Ammon's horn (tissue), 1 donor: ENCODE data around the gene XRCC3.
A peak's percentile ranks its signal among the peaks of the same experiment; 100 is the strongest.

ENCODE experiments used
- DNase-seq: peaks from one replicate; pipeline ENCODE4 v3.0.0-alpha.2; 2016; ENCODE audit warnings: low spot score

The XRCC3 gene

DNA sequence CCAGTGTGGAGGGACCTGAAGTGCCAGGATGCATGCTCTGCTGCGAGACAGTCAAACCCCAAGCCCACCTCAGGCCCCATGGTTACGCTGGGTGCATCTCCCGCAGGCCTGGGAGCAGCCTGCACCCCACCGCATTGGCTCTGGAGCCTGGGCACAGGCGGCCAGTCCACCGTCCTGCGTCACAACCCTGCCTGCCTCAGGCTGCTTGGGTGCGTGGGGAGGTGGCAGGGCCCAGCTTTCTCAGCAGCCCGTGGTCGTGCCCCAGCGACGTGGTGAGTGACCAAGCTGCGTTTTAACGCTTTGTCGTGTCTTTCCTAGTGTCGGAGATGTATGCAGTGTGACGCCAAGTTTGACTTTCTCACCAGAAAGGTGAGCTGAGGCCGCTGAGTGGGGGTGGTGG lies 11.2 kb upstream of the XRCC3 start:
- no peak for DNase-seq

- no peak for DNase-seq
Measured at GRCh38 chr14:103725739-103726395, 10.6 kb upstream of the XRCC3 start.

DNA sequence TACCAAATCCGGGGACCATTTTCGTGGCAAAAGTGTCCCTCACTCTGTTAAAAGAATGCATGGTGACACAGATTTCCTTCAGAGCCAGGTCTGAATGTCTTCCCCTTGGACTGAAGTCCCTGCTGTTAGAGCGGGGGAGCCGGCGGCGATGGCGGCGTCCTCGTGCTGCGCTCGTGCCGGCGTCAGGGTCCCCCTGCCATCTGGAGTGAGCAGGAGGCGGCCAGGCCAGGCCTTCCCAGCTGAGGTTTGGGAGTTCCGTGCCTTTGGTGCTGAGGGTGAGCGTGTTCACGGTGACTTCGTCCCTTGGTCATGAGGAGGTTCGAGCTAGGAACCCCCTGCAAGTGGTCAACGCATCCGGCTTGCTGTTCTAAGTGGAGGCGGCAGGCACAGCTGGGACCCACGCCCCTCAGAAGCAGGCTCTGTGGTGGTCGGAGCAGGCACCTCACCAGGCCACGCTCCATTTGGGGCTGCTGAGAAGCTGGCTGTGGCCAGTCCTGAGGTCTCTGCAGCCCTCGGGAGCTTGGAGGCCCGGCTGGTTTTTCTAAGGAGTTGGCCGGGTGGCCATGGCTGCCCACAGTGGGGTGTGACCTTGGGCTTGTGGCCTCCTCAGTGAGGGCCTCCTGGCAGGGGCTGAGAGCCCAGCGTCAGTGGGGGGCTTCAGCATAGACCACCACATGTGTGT lies 9.9 kb upstream of the XRCC3 start:
- no peak for DNase-seq

- peak; percentile 76 for DNase-seq
Measured at GRCh38 chr14:103724116-103724515, 8.9 kb upstream of the XRCC3 start.

DNA sequence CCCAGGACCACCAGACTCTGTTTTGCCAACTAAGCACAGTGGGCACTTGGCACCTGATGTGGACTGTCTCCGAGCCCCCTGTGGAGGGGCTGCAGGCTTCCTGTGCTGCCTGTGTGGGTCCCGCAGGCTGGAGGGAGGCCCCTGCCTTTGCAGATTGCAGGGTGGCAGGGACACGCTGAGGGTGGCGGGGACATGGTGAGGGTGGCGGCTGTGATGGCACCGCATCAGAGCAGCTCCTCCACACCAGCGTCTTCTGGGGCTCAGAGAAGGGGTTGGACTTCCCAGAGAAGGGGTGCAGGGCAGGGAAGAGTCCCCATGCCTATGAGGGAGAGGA lies 8.5 kb upstream of the XRCC3 start:
- DNase-seq = no peak

DNA sequence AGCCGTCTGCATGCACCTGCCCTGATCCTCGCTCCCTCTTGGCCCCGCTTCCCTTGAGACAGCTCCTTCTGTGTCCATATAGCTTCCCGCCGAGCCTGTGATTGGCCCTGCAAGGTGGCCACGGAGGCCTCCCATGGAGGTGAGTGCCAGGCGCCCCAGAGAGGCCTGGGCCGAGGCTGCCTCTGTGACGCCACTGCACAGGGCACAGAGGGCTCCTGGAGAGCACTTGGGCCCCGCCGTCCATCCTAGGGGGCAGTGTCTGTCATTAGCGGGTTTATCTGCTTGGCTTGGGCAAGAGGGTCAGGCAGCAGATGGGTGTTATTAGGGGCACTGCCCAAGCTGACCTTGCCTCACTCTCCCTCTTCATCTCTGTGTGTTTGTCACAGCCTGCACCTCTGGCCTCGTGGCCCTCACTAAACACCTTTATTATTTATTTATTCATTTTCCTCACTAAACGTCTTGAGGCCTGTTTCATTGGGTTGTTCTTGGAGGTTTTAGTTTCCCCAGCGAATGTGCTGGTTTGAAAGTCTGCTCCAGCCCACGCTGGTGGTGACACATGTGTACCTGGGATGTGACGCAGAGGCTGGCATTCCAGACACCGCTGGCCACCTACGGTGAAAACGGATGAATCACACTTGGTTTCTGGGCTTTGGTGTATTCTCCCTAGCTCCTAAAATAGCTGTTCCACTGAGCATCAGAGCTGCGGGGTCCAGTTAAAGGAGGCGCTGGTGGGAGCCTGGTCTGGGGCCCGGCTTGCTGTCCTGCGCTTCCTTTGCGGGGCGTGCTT lies 6.3 kb upstream of the XRCC3 start:
- no peak for DNase-seq

DNA sequence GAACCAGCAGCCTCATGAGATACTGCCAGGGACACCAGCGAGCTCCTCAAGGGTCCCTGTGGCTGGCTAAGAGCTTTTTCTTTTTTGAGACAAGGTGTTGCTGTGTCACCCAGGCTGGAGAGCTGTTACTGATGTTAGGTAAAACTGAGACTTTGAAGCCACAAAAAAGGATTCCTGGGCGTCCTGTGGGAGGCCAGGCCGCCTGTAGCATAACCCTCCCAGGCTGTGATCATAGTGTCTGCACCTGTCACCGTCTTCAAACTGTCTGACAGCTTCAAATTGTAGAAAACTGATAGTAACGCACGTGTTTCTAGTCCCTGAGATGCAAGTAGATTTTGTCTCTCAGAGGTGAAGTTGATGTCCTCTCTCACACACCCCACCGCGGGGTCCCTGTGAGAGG lies 4.5 kb upstream of the XRCC3 start:
- no peak for DNase-seq

- DNase-seq = no peak
Measured at GRCh38 chr14:103718572-103718971, 3.3 kb upstream of the XRCC3 start.

- DNase-seq = no peak
Measured at GRCh38 chr14:103716899-103717411, 1.7 kb upstream of the XRCC3 start.

DNA sequence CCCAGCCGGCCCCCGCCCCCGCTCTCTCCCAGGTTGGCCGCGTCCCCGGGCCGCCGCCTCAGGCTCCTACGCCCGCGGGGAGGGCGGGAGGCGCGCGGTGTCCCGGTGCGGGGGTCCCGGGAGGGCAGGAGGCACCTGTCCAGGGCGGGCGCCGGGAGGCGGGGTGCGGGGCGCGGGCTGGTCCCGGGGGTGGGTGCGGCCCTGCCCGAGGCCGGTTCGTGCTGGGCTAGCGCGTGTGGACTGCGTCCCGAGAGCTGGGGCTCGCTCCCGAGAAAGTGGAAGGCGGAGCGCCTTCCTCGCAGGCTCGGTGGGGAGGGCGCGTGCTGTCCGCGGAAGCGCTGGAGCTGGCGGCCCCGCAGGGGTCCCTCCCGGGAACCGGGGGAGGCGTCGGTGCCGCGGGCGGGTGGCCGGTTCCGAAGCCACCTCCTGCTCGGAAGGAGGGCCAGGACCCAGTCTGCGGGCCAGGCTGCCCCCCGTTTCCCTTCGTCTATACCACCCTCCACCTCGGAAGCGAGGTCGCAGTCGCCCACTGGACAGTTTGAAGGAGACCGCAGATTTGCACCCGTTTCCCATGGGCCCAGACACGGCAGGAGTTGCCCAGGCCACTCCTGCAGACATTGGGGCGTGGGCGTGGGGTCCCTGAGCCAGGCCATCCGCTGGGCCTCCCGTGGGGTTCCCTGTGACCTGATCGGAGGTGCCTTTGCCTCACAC lies 995 bp upstream of the XRCC3 start:
- no peak for DNase-seq

DNA sequence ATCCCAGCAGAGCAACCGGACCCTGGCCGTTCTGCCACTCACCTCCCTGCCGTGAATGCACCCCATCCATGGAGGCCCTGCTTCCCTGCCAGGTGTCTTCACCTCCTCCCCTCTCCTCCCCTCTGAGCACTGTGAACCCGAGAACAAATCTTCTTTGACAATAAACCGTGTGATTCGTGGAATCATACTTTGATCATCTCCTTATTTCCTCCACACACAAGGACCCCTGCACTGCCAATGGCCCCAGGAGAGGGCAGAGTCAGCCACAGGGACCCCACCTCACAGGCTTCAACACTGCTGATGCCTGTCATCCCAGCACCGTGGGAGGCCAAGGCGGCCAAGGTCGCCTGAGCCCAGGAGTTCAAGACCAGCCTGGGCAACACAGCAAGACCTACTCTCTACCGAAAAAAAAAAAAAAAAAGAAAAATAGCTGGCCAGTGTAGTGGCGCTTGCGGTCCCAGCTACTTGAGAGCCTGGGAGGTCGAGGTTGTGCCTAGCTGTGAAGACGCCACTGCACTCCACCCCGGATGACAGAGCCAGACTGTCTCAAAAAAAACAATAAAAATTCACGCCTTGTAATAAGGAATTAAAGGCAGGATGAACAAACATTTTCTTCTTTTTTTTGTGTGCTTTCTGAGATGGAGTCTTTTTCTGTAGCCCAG lies 1.1 kb downstream of the XRCC3 start:
- no peak for DNase-seq

DNA sequence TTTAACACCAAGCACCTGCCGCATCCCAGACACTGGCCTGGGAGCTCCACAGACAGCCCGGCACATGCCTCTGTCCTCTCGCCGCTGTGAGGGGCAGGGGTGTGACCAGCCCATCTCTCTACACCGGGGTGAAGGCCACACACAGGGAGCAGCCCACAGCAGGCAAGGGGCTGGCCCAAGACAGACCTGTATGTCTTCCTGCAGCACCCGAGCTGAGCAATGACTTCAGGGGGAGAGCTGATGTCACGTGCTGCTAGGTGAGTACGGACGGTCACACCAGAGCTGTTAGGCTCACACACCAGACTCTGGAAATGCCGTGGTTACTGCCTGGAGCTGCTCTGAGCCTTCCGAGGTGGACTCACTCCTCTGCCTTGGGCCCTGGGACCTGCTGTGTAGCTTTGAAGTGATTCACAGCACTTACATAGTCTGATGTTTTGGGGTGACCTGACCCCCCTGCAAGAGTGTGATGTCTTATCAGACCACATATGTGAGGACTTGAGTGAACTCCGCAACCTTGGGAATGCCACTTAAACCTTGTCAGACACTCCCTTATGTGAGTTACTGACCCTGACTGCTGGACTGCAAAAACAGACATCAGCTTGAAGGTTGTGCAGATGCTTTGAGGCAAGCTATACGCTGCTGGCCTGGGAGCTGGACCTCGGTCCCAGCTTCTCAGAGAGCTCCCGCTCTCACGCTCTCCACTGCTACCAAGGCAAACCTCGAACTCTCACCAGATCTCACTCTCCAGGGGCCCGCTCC lies 1.8 kb downstream of the XRCC3 start:
- no peak for DNase-seq

DNA sequence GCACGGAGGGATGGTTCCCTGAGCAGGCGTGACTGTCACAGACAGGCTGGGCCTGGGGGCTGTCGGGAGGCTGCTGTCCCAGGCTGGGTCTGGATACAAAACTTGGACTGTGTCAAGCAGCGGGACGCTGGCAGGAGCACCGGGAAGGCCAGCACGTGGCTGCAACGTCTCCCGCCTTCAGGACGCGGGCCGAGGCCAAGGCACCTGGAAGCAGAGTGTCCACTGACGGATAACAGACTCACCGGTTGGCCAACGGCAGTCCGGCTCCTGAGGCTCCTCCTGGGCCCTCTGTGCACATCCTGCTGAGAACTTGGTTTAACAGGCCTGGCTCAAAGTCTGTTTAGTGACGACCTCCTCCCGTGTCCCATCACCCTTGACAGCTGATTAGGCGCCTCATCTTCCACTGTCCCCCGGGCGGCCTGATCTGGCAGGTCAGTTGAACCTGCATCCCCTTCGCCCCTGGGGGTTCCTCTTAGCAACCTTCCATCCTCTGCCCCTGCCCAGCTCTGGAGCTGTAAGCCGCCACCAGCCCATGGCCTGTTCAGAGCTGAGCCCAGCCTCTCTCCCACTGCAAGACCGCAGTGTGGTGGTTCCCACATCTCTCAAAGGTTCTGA lies 2.5 kb downstream of the XRCC3 start:
- DNase-seq = no peak

DNA sequence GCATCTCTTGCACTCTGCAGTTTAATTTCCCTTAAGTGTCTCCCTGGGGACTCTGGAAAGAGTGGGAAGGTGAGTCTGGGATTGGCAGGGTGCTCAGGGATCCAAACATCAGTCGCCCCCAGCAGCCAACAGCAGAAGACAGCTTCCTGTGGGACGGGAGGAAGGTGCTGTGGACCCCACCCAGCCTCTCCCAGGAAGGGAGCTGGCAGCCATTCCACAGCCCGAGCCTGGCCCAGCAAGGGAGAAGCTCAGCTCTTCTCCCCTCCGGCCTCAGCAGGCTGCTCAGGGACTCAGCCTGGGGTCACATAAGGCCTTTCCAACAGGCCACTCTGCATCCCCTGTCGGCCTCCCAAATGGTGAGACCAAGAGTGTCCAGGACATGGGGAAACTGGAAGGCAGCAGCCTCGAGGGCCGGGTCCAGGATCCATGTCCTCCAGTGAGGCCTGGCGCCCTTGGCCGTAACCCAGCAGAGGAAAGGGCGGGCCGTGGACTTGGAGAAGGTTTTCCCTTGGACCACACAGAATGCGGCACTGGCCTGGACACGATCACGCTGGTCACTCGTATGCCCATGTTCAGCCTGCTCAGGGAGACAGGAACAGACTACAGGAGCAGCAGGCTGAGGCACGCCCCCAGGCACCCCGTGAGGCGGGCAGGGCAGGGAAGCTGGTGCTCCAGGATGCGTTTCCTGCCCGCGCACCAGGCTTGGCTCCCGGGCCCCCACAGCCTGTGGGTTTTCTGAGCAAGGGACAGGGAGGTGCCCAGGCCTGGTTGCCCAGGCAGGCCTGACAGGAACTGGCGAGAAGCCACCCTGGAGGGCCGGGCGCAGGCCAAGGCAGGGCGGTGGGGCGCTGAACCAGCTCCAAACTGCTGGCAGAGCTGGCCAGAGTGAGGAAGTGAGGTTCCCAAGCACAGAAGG lies 3.5 kb downstream of the XRCC3 start:
- DNase-seq = no peak

DNA sequence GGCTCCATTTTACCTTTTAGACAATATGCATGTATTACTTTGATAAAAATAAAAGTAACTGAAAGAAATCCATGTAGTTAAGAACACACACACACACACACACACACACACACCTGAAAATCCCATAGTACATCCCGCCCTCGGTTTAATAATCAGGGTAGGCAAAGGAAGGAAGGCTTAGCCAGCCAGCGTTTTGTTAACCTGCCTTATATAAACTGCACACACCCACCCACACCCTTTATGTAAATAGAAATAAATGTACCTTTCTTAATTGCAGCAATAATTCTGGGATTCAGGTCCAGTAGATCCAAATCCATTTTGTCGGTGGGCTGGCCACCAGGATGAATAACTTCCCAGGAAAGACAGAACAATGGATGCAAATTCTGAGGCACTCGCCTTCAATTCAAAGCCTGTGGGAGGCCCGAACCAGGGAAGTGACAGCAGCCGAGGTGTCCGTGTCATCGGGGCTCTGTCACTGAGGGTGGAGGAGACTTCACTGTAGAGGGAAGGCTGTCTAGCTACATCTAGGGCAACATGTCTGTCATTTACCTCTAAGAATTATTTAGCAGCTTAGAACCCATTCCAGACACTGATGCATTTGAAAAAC lies 4.4 kb downstream of the XRCC3 start:
- no peak for DNase-seq

DNA sequence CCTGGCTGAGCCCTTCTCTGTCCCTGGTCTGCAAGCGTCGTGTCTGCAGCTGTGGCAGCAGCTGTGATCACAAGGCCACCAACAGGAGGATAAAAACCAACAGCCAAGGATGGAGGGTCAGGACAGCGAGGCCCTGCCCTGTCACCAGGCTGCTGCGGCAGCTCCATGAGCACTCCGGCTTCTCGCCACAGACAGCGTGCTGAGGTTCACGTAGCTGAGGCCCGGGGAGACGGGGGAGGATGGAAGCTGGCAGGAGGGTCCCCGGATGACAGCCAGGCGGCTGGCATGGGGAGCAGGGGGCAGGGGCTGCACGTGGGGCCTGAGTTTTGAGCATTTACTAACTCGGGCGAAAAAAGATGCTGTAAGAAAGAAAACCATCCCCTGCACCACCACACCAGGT lies 5.4 kb downstream of the XRCC3 start:
- DNase-seq = no peak

DNA sequence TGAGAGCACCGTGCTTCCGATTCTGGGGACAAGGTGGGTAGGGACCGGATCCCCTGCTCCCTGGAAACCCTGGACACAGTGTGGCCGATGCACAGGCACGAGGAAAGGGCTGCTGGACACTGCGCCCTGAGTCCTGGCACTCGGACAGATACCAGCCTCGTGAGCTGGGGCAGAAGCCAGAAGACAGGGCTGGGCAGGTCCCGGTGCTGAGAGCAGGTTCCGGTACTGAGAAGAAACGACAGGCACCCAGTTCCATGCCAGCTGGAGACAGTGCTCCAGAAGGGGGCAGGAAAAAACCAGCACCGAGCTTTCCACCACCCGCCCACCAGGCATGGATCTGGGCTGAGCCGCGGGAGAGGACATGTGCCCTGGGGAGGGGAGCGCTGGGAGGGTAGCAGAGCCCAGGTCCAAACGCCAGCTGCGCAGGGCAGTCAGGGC lies 6.5 kb downstream of the XRCC3 start:
- DNase-seq = peak; percentile 60

DNA sequence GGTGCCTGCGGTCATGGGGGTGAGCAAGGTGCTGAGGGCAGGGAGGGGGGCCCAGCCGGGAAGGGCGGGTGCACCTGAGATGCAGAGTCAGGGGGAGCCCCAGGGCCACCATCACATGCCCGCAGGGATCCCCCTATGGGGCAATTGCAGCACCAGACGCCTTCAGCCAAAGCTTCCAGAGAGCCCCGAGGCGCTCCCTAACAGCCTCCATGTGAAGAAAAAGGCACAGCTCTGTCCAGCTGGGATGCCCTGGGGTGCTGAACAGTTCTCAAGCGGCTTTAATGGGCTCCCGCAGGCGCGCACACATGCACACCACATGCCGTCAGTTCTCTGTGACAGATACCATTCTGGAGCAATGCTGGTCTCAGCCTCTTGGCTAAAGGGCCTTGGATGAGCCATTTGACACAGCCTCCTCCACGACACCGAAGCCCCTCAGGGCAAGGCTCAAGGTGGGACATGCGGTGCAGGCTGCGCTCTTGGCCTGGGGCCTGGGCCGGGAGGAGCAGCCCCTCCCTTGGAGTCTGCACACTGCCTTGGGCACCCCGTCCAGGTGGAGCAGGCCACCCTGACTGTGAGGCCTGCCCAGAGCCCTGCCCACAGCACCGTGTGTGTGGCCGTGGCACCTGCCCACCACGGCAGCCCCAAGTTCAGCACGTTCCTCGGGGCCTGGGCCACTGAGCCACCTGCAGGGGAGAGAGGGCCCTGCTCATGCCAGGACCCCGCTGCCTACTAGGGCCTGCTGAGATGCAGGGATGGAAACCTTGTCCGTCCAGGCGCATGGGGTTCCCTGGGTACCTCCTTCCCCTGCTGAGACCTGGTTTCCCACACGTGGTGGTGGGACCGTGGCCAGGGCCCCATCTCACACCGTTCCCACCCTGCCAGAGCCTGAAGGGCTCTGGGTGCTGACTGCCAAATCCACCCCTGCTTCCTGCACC lies 7.7 kb downstream of the XRCC3 start:
- no peak for DNase-seq
